Right atrium auricular region (tissue), 2 donors: ENCODE data around the gene SLC16A3. TPM values are rescaled to one million over a fixed set of nuclear protein-coding genes. Genes with fewer than 3 reads are reported as not detected.
A peak's percentile ranks its signal among the peaks of the same experiment; 100 is the strongest.

Experiments used
- DNase-seq: peaks from one replicate; pipeline ENCODE4 v3.0.0-alpha.2; 2019; ENCODE audit warnings: low spot score
- H3K27ac ChIP-seq, 2 donors: fragments of 200-600 bp; sonication (generic); 1 replicate in 1 of 2; 2 replicates in 1 of 2; pipeline ENCODE4 v1.5.1; 2016 to 2019
- H3K27me3 ChIP-seq, 2 donors: fragments of 200-600 bp; sonication (generic); one replicate each; pipeline versions ENCODE4 v1.5.1 to v1.6.0; 2017 to 2019
- H3K36me3 ChIP-seq: fragments of 200-600 bp; sonication (generic); one replicate; pipeline ENCODE4 v1.5.1; 2016
- H3K4me1 ChIP-seq, 2 donors: fragments of 200-600 bp; sonication (generic); one replicate each; pipeline versions ENCODE4 v1.5.1 to v1.6.0; 2017 to 2019
- H3K4me3 ChIP-seq, 2 donors: fragments of 200-600 bp; sonication (generic); 1 replicate in 1 of 2; 2 replicates in 1 of 2; pipeline ENCODE4 v1.5.1; 2017 to 2019; ENCODE audit warnings: mild to moderate bottlenecking in 1 of 2, moderate library complexity in 1 of 2
- H3K9me3 ChIP-seq, 2 donors: fragments of 200-600 bp; sonication (generic); one replicate each; pipeline ENCODE4 v1.5.1; 2019
- total RNA-seq, 2 donors: library from RNA; depleted of rRNA; stranded (reverse); fragments of >200 nt; gene quantifications; one replicate each; pipeline ENCODE4 v1.1.0, GENCODE V29; 2016
- TF ChIP-seq, protein P1 (sequence below), 2 donors: fragments of 200-600 bp; sonication (generic); IDR thresholded peaks; one replicate each; pipeline ENCODE4 v1.5.1; 2019; ENCODE audit warnings: antibody characterized with exemption in 2 of 2

SLC16A3 gene
- total RNA-seq, 2 donors from 2014 or later = 5.0 to 19.5 TPM

DNA sequence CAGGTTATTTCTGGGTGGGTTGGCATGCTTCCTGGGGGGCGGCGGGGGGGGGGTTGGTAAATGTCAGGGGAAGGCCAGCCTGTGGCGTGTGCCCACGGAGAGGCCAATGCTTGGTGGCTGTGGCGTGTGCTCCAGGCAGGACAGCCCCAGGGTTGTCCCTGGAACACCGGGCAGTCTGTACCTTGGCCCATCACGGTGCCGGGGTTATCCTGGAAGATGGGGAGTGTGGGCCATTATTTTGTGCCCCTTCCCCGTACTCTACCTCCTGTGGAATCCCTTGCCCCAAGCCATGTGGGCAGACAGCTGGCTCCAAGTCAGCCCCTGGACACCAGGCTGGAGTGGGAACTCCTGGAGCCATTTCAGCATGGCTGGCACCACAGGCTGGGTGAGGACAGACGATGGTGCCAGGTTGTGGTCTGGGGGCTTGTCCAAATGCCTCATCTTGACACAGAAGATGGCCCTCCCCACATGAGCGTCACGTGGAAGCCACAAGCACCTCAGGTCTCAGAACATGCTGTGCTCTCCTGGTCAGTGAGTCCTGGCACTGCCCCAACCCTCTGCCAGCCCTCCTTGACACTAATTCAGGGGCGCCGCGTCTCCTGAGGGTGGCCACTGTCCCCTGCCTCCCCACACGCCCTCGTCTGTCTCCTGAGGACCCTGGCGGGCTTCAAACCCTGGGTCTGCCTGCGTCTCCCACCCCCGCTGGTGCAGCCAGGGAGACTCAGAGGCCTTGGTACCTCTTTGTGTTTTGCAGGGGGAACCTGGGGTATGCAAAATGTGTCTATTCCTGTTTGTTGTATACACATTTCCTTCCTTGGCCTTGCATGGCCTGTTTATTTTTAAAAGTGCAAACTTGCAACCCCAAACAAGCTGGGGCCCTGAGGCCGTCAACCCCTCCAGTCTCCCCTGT lies 4.3 kb downstream of the SLC16A3 start:
- DNase-seq = no peak
- no peaks in the 10 kb centered on the region for H3K27me3 ChIP-seq
- H3K36me3 ChIP-seq = no peaks in the 10 kb centered on the region
- no peak overlapping the region for H3K4me3 ChIP-seq
- TF ChIP-seq, protein P1, sequence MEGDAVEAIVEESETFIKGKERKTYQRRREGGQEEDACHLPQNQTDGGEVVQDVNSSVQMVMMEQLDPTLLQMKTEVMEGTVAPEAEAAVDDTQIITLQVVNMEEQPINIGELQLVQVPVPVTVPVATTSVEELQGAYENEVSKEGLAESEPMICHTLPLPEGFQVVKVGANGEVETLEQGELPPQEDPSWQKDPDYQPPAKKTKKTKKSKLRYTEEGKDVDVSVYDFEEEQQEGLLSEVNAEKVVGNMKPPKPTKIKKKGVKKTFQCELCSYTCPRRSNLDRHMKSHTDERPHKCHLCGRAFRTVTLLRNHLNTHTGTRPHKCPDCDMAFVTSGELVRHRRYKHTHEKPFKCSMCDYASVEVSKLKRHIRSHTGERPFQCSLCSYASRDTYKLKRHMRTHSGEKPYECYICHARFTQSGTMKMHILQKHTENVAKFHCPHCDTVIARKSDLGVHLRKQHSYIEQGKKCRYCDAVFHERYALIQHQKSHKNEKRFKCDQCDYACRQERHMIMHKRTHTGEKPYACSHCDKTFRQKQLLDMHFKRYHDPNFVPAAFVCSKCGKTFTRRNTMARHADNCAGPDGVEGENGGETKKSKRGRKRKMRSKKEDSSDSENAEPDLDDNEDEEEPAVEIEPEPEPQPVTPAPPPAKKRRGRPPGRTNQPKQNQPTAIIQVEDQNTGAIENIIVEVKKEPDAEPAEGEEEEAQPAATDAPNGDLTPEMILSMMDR (IDR thresholded peaks at IDR 0.05) = no peak
- H3K27ac ChIP-seq = peak overlapping the region in 1 of 2 donors; percentile 90
- peaks cover 0 to 70% of the 10 kb centered on the region in 2 donors for H3K4me1 ChIP-seq
- H3K9me3 ChIP-seq = no peaks in the 10 kb centered on the region

DNA sequence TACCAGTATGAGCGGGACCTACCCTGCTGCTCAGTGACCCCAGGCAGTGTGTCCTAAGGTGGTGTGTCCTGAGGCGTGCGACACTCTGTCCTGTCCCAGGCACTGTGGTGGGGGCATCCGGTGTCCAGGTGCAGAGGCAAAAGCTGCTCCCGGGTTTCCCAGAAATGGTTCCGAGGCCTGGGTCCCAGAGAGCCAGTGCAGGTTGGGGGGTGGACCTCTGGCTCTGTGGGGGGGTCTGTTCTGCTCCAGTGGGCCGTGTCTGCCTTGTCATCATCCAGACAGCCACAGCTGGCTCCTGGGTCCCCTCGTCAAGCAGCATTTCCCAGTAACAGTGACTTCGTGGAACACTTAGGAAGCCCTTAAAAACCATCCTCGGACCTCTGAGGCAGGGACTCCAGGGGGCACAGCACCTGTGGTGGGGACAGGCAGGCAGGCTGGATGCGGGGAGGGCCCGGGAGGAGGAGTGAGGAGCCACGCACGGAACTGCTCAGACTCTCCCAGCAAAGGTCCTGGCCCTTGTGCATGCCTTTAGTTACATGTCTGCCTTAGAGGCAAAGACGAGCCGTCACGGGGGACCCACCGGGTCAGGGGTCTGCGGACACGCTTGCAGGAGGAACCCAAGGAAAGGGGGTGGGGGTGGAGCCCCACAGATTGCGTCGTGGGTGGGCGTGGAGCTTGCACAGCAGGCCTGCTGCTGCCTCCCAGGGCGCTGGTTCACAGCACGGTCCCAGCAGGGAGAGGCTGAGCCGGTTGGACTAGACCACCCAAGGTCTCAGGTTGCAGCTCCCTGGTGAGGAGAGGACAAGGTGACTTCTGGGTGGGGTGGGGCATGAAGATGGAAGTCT lies 5.6 kb downstream of the SLC16A3 start:
- H3K4me1 ChIP-seq = peaks cover 0 to 74% of the 10 kb centered on the region in 2 donors
- TF ChIP-seq, protein P1 (IDR thresholded peaks at IDR 0.05) = no peak
- no peaks in the 10 kb centered on the region for H3K27me3 ChIP-seq
- H3K9me3 ChIP-seq = no peaks in the 10 kb centered on the region
- H3K27ac ChIP-seq = no peak overlapping the region
- no peak for DNase-seq
- H3K36me3 ChIP-seq = no peaks in the 10 kb centered on the region
- H3K4me3 ChIP-seq = no peak overlapping the region

DNA sequence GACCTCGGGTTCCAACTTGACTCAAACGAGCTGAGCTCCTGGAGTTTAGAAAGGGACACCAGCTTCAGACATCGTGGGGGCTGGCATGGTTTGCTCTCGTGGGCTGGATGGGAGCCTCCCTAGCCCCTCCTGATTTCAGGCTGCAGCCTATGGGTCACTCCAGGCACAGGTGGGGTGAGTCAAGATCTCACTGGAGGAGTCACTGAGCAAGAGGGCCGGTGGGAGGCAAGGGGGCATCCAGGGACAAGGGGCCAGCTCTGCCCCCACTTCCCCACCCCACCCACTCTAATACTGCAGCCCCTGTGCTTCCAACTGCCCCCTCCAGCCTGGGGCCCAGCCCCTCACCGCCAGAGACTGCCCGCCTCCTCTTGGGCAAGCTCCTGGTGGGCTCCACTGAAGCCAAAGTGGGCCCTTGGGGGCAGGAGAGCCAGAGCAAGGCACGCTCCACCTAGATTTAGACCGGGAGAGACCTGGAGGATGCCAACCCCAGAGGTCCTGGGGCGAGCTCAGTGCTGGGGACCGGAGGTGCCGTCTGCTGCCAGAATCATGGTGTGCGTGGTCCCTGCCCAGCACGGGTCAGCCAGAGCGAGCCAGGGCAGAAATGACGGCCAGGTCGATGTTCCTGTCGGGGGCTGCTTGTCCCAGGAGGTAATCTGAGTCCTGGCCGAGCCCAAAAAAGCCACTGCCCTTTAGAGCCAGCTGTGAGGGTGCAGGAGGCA lies 6.4 kb downstream of the SLC16A3 start:
- TF ChIP-seq, protein P1 (IDR thresholded peaks at IDR 0.05) = no peak
- H3K36me3 ChIP-seq = peaks cover 3% of the 10 kb centered on the region
- no peaks in the 10 kb centered on the region for H3K27me3 ChIP-seq
- H3K4me3 ChIP-seq = no peak overlapping the region
- DNase-seq = no peak
- no peak overlapping the region for H3K27ac ChIP-seq
- H3K4me1 ChIP-seq = peaks cover 0 to 74% of the 10 kb centered on the region in 2 donors
- H3K9me3 ChIP-seq = no peaks in the 10 kb centered on the region

DNA sequence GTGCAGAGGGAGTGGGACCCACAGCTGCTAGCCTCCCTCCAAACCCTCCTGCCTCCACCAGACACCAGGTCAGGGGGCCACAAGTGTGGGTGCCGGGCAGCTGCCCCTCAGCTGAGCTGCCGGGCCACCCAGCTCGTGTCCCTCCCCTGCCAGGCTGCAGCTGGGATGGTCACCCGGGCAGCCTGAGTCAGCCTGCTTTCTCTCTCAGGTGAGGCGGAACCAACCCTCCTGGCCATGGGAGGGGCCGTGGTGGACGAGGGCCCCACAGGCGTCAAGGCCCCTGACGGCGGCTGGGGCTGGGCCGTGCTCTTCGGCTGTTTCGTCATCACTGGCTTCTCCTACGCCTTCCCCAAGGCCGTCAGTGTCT lies 6.9 kb downstream of the SLC16A3 start:
- Histone ChIP-seq H3K36me3 (peaks cover 3% of the 10 kb centered on the region), H3K4me3 (no peak overlapping the region), H3K27me3 (no peaks in the 10 kb centered on the region), H3K27ac (peak overlapping the region in 1 of 2 donors; percentile 10), H3K4me1 (peaks cover 0 to 74% of the 10 kb centered on the region in 2 donors), H3K9me3 (no peaks in the 10 kb centered on the region)
- no peak for DNase-seq
- TF ChIP-seq, protein P1 (IDR thresholded peaks at IDR 0.05) = no peak

DNA sequence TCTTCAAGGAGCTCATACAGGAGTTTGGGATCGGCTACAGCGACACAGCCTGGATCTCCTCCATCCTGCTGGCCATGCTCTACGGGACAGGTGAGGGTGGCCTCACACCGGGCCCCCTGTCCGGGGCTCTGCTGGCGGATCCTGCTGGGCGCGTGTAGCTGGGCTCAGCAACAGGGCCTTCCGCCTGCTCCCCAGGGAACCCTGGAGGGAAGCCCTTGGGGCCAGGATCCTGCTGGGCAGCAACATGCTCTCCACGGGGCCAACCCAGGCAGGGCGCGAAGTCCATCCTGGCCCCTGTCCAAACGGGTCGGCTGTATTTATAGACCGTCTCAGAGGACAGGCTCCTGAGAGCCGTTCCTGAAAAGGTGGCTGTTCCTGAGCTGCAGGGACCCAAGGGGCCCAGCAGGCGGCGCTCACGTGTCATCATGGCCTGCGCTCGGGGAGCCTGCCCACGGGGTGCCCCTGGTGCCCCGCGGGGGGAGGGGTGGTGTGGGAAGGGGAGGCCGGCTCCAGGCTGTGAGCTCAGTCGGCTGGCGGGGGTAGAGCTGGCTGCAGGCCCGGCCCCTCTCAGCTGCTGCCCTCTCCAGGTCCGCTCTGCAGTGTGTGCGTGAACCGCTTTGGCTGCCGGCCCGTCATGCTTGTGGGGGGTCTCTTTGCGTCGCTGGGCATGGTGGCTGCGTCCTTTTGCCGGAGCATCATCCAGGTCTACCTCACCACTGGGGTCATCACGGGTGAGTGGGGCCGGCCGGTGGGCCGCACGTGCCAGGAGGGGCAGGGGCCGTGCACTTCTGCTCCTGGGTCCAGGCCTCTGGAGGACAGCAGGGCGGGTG lies 7.5 kb downstream of the SLC16A3 start:
- Histone ChIP-seq H3K27me3 (no peaks in the 10 kb centered on the region), H3K36me3 (peaks cover 3% of the 10 kb centered on the region), H3K27ac (peak overlapping the region in 1 of 2 donors; percentile 10), H3K9me3 (no peaks in the 10 kb centered on the region), H3K4me3 (no peak overlapping the region), H3K4me1 (peaks cover 0 to 76% of the 10 kb centered on the region in 2 donors)
- DNase-seq = no peak
- TF ChIP-seq, protein P1 (IDR thresholded peaks at IDR 0.05) = peak; percentile 97
